IPS-15b (cell line): Measurements from ENCODE around the gene IPCEF1.

ENCODE experiments used
- H3K27me3 ChIP-seq: one replicate; pipeline ENCODE4 v1.6.1; 2013; ENCODE audit warnings: low read length; ENCODE audit not compliant: control insufficient read depth, insufficient read depth
- H3K36me3 ChIP-seq: one replicate; pipeline ENCODE4 v1.6.1; 2013; ENCODE audit warnings: low read length; ENCODE audit not compliant: control insufficient read depth, insufficient read depth
- H3K4me1 ChIP-seq: one replicate; pipeline ENCODE4 v1.6.1; 2013; ENCODE audit warnings: mild to moderate bottlenecking, low read length; ENCODE audit not compliant: control insufficient read depth, insufficient read depth
- H3K4me3 ChIP-seq: one replicate; pipeline ENCODE4 v1.5.1; 2013; ENCODE audit warnings: low read depth, low read length
- H3K9ac ChIP-seq: one replicate; pipeline ENCODE4 v1.6.1; 2013; ENCODE audit warnings: low read depth, mild to moderate bottlenecking, low read length
- H3K9me3 ChIP-seq: one replicate; pipeline ENCODE4 v1.6.1; 2013; ENCODE audit warnings: mild to moderate bottlenecking, low read length; ENCODE audit not compliant: control insufficient read depth, insufficient read depth

Gene IPCEF1

DNA sequence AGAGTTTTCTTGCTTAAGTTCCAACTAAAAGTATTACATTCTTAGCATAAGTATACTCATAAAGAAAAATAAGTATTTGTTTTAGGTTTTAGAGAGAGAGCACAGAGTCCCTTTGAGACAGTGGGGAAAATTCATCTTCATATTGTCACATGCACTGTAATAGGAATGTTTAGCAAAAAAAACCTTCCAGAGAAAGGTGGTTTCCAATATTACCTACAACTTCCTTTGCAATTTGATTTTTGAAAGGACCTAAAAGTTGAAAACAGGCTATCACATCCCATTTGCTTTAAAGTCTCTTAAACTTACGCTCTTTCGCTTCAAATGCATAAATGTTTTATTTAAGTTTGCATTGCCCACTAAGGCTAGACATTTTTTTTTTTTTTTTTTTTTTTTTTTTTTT lies 231.2 kb downstream of the IPCEF1 start:
- H3K36me3 ChIP-seq: no peaks in the 10 kb centered on the region
- peaks cover 3% of the 10 kb centered on the region for H3K9me3 ChIP-seq
- no peak overlapping the region for H3K4me3 ChIP-seq
- no peaks in the 10 kb centered on the region for H3K27me3 ChIP-seq
- no peak overlapping the region for H3K9ac ChIP-seq
- H3K4me1 ChIP-seq: no peaks in the 10 kb centered on the region

DNA sequence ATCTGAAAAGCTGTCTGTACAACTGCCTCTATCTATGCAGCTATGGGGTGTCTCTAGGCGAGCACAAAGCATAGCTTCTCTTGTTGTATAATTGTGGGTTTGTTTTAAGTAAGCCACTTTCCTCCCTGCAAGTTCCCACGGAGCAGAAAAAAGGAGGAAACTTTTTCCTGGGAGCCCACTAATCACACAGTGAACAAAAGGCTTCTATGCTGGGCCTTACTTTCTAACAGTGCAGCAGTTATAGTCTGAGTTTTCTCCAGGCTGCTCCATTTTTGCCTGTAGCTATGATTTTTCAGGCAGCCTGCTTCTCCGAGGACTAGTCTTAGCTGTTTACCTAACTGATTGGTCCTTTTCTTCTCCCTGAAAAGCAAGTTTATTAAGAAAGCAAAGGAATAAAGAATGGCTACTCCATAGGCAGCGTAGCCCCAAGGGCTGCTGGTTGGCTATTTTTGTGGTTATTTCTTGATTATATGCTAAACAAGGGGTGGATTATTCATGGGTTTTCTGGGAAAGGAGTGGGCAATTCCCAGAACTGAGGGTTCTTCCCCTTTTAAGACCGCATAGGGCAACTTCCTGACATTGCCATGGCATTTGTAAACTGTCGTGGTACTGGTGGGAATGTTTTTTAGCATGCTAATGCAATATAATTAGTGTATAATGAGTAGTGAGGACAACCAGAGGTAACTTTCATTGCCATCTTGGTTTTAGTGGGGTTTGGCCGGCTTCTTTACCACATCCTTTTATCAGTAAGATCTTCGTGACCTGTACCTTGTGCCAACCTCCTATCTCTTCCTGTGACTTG lies 233.2 kb downstream of the IPCEF1 start:
- Histone ChIP-seq H3K9me3 (peaks cover 3% of the 10 kb centered on the region), H3K9ac (no peak overlapping the region), H3K36me3 (no peaks in the 10 kb centered on the region), H3K27me3 (no peaks in the 10 kb centered on the region), H3K4me1 (no peaks in the 10 kb centered on the region), H3K4me3 (no peak overlapping the region)

DNA sequence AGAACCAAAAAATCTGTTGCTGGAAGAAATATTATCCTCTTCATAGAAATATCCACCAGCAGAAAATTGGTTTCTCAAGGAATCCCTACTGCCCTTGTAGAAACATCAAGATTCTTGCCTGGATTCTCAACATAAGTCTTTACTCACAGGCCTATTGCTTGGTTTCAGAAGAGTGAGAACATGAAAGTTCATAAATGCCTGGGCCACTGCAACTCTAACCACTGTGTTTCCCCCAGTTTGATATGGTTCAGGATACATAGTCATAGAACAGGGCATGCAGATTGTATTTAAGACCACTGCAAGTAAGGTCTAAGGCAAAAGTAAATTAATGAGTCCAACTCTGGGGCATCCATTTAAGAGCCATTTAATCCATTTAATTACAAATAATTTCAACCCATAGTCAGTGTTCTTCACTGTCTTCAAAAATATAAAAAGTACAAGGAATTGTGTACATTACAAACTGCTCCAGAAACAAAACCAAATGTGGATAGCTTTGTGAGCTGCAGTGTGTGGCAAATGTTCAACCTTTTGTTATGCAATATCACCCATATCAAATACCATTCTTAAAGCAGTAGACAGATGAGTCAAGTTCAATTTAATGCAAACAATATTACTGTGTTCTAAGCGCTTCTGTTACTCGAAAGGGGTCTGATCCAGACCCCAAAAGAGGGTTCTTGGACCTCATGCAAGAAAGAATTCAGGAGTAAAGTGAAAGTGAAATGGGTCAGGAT lies 234.2 kb downstream of the IPCEF1 start:
- H3K9me3 ChIP-seq: peaks cover 3% of the 10 kb centered on the region
- no peaks in the 10 kb centered on the region for H3K27me3 ChIP-seq

DNA sequence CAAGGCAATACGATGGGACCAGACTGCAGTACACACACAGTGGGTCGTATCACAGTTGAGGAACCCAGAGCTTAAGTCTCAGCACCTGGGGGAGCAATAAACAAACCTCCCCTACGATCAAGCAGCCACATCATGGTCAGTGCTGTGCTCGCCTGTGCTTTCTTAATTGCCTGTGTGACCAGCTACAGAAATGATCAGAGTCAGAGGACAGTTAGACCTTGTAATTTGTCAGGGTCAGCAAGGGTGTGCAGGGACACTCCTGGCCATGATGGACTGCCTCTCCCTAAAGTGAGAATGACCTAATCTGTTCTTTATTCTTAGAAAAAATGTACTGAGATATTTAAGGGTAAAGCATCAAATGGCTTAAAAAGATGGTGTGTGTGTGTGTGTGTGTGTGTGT lies 239.1 kb downstream of the IPCEF1 start:
- Histone ChIP-seq H3K36me3 (no peaks in the 10 kb centered on the region), H3K4me1 (no peaks in the 10 kb centered on the region), H3K27me3 (no peaks in the 10 kb centered on the region), H3K4me3 (no peak overlapping the region), H3K9me3 (peaks cover 3% of the 10 kb centered on the region), H3K9ac (no peak overlapping the region)

More for the DNA sequence above, 234.2 kb downstream of the IPCEF1 start:
- no peaks in the 10 kb centered on the region for H3K36me3 ChIP-seq
- H3K4me3 ChIP-seq: no peak overlapping the region
- no peak overlapping the region for H3K9ac ChIP-seq
- H3K4me1 ChIP-seq: no peaks in the 10 kb centered on the region

DNA sequence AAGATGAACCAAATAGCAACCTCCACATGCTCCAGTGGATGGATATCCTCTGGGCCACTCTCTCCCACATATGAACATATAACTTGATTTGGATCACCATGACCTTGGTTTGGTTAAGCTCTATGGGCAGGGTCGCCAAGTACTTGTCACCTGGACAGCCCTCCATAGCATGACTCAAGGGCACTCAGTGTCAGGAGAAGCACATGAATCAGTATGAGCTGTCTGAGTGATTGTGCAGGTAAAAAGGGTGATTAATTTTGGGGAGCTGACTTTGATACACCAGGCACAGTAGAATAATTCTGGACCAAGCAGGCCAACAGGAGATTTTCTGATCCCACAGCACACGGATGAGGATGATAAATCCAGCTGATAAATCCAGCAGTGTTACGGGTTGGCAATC lies 243.2 kb downstream of the IPCEF1 start:
- no peak overlapping the region for H3K4me3 ChIP-seq
- H3K27me3 ChIP-seq: no peaks in the 10 kb centered on the region
- H3K36me3 ChIP-seq: no peaks in the 10 kb centered on the region
- H3K9ac ChIP-seq: no peak overlapping the region
- no peaks in the 10 kb centered on the region for H3K9me3 ChIP-seq
- no peaks in the 10 kb centered on the region for H3K4me1 ChIP-seq

DNA sequence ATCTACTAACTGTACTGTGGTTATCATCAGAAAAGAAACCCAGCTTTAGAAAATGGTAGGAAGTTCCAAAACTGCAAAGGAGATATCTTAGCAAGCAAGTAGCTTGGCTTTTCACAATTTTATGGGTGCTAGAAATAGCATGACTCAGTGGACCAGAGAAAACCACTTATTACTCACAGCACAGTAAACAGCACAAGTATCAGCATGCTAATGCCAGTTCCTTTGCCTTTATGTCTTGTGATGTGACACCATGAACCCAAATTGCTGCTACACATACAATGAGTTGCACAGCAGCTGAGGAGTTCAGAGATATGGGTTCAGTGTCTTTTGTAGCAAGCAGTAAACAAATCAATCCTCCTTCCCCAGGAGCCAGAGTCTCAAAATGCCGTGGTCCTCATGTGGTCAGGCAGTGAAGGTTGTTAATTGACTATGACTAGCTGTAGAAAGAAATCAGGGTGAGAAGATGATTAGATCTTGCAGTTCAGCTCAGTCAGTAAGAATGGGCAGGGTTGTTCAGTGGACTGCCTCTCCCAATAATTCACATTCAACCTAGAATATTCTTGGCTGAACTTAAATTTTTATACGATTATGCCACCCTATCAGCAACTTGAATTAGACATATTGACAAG lies 244.3 kb downstream of the IPCEF1 start:
- no peaks in the 10 kb centered on the region for H3K4me1 ChIP-seq
- H3K4me3 ChIP-seq: no peak overlapping the region
- no peaks in the 10 kb centered on the region for H3K27me3 ChIP-seq
- no peaks in the 10 kb centered on the region for H3K36me3 ChIP-seq
- no peaks in the 10 kb centered on the region for H3K9me3 ChIP-seq
- no peak overlapping the region for H3K9ac ChIP-seq

DNA sequence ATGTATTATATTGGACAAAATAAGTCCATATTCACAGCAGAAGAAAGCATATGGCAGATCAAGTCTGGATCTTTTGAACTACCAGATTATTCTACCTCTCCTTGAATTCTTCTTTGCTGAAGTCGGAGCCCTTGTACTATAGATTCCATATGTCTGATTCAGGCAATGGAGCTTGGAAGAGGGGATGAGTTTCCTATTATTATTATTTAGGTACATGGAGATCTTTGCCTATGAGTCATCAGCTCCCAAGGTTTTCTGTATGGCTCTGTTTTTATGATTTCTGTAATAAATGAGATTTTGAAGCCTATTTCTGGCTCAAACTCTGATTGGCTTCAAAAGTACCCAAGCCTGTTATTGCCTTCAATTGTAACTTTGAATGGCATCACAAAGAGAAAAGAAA lies 245.6 kb downstream of the IPCEF1 start:
- Histone ChIP-seq H3K9ac (no peak overlapping the region), H3K27me3 (no peaks in the 10 kb centered on the region), H3K4me3 (no peak overlapping the region), H3K4me1 (no peaks in the 10 kb centered on the region), H3K36me3 (no peaks in the 10 kb centered on the region), H3K9me3 (no peaks in the 10 kb centered on the region)

DNA sequence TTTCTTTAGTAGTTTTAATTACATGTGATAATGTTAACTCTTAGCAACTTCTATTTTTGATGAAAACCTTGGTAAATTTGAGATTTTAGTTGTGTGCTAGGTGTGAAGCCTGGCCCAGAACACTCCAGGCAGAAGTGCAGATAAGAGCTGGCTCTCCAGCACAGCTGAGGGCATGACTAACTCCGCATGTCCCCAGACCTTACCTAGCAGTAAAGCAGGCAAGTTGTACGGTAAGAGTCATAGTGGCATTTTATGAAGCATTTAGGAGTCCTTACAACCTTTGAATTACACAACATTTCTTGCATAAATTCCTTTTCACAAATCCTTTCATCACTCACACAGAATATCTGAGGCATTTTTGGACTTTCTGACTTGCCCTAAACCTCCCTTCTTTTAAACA lies 250.4 kb downstream of the IPCEF1 start:
- Histone ChIP-seq H3K4me3 (no peak overlapping the region), H3K4me1 (no peaks in the 10 kb centered on the region), H3K36me3 (no peaks in the 10 kb centered on the region), H3K27me3 (no peaks in the 10 kb centered on the region), H3K9me3 (no peaks in the 10 kb centered on the region), H3K9ac (no peak overlapping the region)
